Erythroblast (primary cell): ENCODE data around the gene FAM180A.

Source experiments
- GATA1 ChIP-seq: IDR thresholded peaks from 2 replicates; pipeline ENCODE4 v1.6.1; 2011; ENCODE audit warnings: low read depth, mild to moderate bottlenecking, control low read depth, low read length, moderate library complexity
- POLR2A ChIP-seq: IDR thresholded peaks from 2 replicates; pipeline ENCODE4 v1.6.1; 2011; ENCODE audit warnings: mild to moderate bottlenecking, low read length

DNA sequence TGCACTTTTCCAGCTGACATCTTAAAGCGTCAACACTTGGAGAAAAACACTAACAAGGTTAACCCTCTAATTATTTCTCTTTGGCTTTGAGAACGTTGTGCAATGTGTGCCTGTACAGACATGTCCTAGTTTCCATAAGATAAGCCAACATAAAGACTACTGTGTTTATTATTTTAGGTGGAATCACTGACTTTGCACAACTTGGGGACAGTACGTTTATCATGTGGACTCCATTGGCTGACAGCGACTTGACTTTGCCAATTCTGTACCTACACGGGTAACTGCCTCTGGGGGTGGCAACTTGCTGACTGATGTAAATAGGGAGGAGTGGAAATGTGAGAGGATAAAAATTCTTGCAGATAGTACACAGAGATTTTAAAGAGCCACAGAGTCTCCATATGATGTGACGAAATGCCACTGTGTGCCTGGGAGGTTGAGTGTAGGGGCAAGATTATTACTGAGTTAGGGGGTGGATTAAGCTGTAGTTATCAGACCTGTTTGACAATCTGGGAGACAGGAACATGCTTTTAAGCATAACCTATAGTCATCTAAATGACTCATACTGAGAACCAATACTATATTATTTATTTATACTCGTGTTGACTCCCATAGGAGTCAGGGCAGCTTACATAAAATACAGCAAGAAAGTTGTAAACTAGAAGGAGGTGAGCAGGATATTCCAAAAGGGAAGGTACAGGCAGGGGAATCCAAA is 41.6 kb downstream of the FAM180A start:
- TF ChIP-seq POLR2A = no peak
- no peak for TF ChIP-seq GATA1
